Measurements from ENCODE around the gene M1AP.

- TF ChIP-seq POLR2A (IDR thresholded peaks at IDR 0.05; ENCODE audit: low read depth, low read length): no peak
- TF ChIP-seq POLR2AphosphoS5 (IDR thresholded peaks at IDR 0.05; ENCODE audit: low read depth, low read length): no peak
Observed at GRCh38 chr2:74550231-74550630, 97.9 kb downstream of the M1AP start.

Data from GM12892 (cell line).